Stromal cell of bone marrow (primary cell): Measurements from ENCODE around the gene NTSR1.
A peak's percentile ranks its signal among the peaks of the same experiment; 100 is the strongest.

Experiments used
- DNase-seq: peaks from one replicate; pipeline ENCODE4 v3.0.0-alpha.2; 2012; ENCODE audit warnings: low read depth

Gene NTSR1

GRCh38 chr20:62740286-62741141 lies 31.9 kb downstream of the NTSR1 start:
- DNase-seq: peak; percentile 87

- DNase-seq: no peak
Observed at GRCh38 chr20:62741191-62741691, 32.6 kb downstream of the NTSR1 start.

GRCh38 chr20:62741701-62742491 lies 33.3 kb downstream of the NTSR1 start:
- DNase-seq: no peak

- DNase-seq: no peak
Observed at GRCh38 chr20:62742550-62742949, 33.9 kb downstream of the NTSR1 start.

- DNase-seq: no peak
Observed at GRCh38 chr20:62742979-62743776, 34.5 kb downstream of the NTSR1 start.

- DNase-seq: no peak
Observed at GRCh38 chr20:62743777-62744317, 35.2 kb downstream of the NTSR1 start.

GRCh38 chr20:62744741-62745191 lies 36.1 kb downstream of the NTSR1 start:
- no peak for DNase-seq

GRCh38 chr20:62745279-62745951 lies 36.8 kb downstream of the NTSR1 start:
- no peak for DNase-seq

- no peak for DNase-seq
Observed at GRCh38 chr20:62745952-62746288, 37.3 kb downstream of the NTSR1 start.

GRCh38 chr20:62748311-62748710 lies 39.7 kb downstream of the NTSR1 start:
- DNase-seq: no peak

GRCh38 chr20:62749851-62750445 lies 41.3 kb downstream of the NTSR1 start:
- no peak for DNase-seq

- DNase-seq: no peak
Observed at GRCh38 chr20:62751551-62752150, 43.0 kb downstream of the NTSR1 start.

- DNase-seq: no peak
Observed at GRCh38 chr20:62752181-62752670, 43.6 kb downstream of the NTSR1 start.

- no peak for DNase-seq
Observed at GRCh38 chr20:62752671-62753501, 44.2 kb downstream of the NTSR1 start.

GRCh38 chr20:62753626-62754025 lies 45.0 kb downstream of the NTSR1 start:
- DNase-seq: no peak

- DNase-seq: no peak
Observed at GRCh38 chr20:62754122-62754990, 45.7 kb downstream of the NTSR1 start.

GRCh38 chr20:62754991-62755356 lies 46.3 kb downstream of the NTSR1 start:
- DNase-seq: no peak
